Astrocyte (in vitro differentiated cells and primary cell): ENCODE measurements around the gene RMRP. TPM values are rescaled to one million over a fixed set of nuclear protein-coding genes. Genes with fewer than 3 reads are reported as not detected.

Source experiments
- DNase-seq: peaks from one replicate; pipeline ENCODE4 v3.0.0-alpha.2; 2010; ENCODE audit warnings: low read depth
- FAIRE-seq: peaks from 2 replicates; lab custom pipeline; 2011; peaks lifted over from hg19 to GRCh38; lab: Jason Lieb, UNC
- H2AFZ ChIP-seq: 2 replicates; pipeline ENCODE4 v1.6.0; 2012; ENCODE audit warnings: low read depth, low read length, inconsistent platforms
- H3K27ac ChIP-seq: 2 replicates; pipeline ENCODE4 v1.5.1; 2011; ENCODE audit warnings: low read depth, low read length, inconsistent platforms
- H3K27me3 ChIP-seq: 2 replicates; pipeline ENCODE4 v1.6.0; 2011; ENCODE audit warnings: low read length, inconsistent platforms; ENCODE audit not compliant: insufficient read depth
- H3K36me3 ChIP-seq: 2 replicates; pipeline ENCODE4 v1.5.1; 2011; ENCODE audit warnings: low read length, inconsistent platforms; ENCODE audit not compliant: insufficient read depth
- H3K4me1 ChIP-seq: 2 replicates; pipeline ENCODE4 v1.5.1; 2011; ENCODE audit warnings: low read length, inconsistent platforms; ENCODE audit not compliant: insufficient read depth
- H3K4me2 ChIP-seq: 2 replicates; pipeline ENCODE4 v1.6.0; 2012; ENCODE audit warnings: low read length, inconsistent platforms
- H3K4me3 ChIP-seq: 2 replicates; pipeline ENCODE4 v1.5.1; 2011; ENCODE audit warnings: low read depth, mild to moderate bottlenecking, low read length, inconsistent platforms; ENCODE audit not compliant: insufficient read depth
- H3K79me2 ChIP-seq: 2 replicates; pipeline ENCODE4 v1.6.0; 2012; ENCODE audit warnings: mild to moderate bottlenecking, low read length, inconsistent platforms; ENCODE audit not compliant: insufficient read depth
- H3K9ac ChIP-seq: 2 replicates; pipeline ENCODE4 v1.6.0; 2012; ENCODE audit warnings: mild to moderate bottlenecking, low read length, inconsistent platforms
- H3K9me3 ChIP-seq: 2 replicates; pipeline ENCODE4 v1.5.1; 2012; ENCODE audit warnings: low read depth, mild to moderate bottlenecking, low read length, inconsistent platforms; ENCODE audit not compliant: insufficient read depth
- H4K20me1 ChIP-seq: 2 replicates; pipeline ENCODE4 v1.6.0; 2012; ENCODE audit warnings: low read length, inconsistent platforms; ENCODE audit not compliant: insufficient read depth
- H3K27ac Mint-ChIP-seq: one replicate; pipeline ENCODE4 v1.8.0; 2021; ENCODE audit warnings: mild to moderate bottlenecking, mixed read lengths; ENCODE audit not compliant: unreplicated experiment
- H3K27me3 Mint-ChIP-seq: one replicate; pipeline ENCODE4 v1.8.0; 2021; ENCODE audit warnings: low read depth, mixed read lengths; ENCODE audit not compliant: unreplicated experiment
- H3K36me3 Mint-ChIP-seq: one replicate; pipeline ENCODE4 v1.8.0; 2021; ENCODE audit warnings: low read depth, mixed read lengths; ENCODE audit not compliant: unreplicated experiment
- H3K4me1 Mint-ChIP-seq: one replicate; pipeline ENCODE4 v1.8.0; 2021; ENCODE audit warnings: low read depth, mixed read lengths; ENCODE audit not compliant: unreplicated experiment
- H3K4me3 Mint-ChIP-seq: one replicate; pipeline ENCODE4 v1.8.0; 2021; ENCODE audit warnings: mild to moderate bottlenecking, moderate library complexity, mixed read lengths; ENCODE audit not compliant: unreplicated experiment
- H3K9me3 Mint-ChIP-seq: one replicate; pipeline ENCODE4 v1.8.0; 2021; ENCODE audit warnings: mild to moderate bottlenecking, mixed read lengths; ENCODE audit not compliant: unreplicated experiment
- EZH2 ChIP-seq: IDR thresholded peaks from 2 replicates; pipeline ENCODE4 v1.6.1; 2012; ENCODE audit warnings: mild to moderate bottlenecking, low read length, inconsistent platforms; ENCODE audit not compliant: insufficient read depth
- total RNA-seq: library from RNA; stranded (reverse); gene quantifications from 2 replicates; pipeline ENCODE4 v1.2.1, GENCODE V29; 2021
- TF ChIP-seq, protein P1 (sequence below): IDR thresholded peaks from 2 replicates; pipeline ENCODE4 v1.5.1; 2011; ENCODE audit warnings: low read depth, mild to moderate bottlenecking, inconsistent platforms, low read length, moderate library complexity; ENCODE audit not compliant: insufficient read depth

Gene RMRP
- total RNA-seq, 1 donor from 2014 or later, result 13,402 TPM

DNA sequence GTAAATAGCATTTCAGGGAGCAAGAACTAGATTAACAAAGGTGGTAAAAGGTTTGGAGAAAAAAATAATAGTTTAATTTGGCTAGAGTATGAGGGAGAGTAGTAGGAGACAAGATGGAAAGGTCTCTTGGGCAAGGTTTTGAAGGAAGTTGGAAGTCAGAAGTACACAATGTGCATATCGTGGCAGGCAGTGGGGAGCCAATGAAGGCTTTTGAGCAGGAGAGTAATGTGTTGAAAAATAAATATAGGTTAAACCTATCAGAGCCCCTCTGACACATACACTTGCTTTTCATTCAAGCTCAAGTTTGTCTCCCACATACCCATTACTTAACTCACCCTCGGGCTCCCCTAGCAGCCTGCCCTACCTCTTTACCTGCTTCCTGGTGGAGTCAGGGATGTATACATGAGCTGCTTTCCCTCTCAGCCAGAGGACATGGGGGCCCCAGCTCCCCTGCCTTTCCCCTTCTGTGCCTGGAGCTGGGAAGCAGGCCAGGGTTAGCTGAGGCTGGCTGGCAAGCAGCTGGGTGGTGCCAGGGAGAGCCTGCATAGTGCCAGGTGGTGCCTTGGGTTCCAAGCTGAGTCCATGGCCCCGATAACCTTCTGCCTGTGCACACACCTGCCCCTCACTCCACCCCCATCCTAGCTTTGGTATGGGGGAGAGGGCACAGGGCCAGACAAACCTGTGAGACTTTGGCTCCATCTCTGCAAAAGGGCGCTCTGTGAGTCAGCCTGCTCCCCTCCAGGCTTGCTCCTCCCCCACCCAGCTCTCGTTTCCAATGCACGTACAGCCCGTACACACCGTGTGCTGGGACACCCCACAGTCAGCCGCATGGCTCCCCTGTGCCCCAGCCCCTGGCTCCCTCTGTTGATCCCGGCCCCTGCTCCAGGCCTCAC lies 15.6 kb upstream of the RMRP start, which contains the start of gene CA9:
CA9 (plus strand) TSS at position 797 of the 893 bp plus-strand sequence; CDS start at position 829, 32 bp downstream.
- no peaks in the 10 kb centered on the region for H3K9me3 Mint-ChIP-seq
- Histone ChIP-seq H3K4me2 (no peak within 1 kb of the TSS), H3K79me2 (no peaks in the 10 kb centered on the region), H3K4me3 (no peak within 1 kb of the TSS), H3K9ac (no peak within 1 kb of the TSS), H3K4me1 (peaks cover 22% of the 10 kb centered on the region), H2AFZ (no peak within 1 kb of the TSS), H3K27ac (no peak within 1 kb of the TSS), H3K27me3 (peaks cover 11% of the 10 kb centered on the region), H3K36me3 (no peaks in the 10 kb centered on the region), H4K20me1 (no peaks in the 10 kb centered on the region), H3K9me3 (no peaks in the 10 kb centered on the region)
- DNase-seq (no peak), FAIRE-seq (no peak)
- peak within 1 kb of the TSS; percentile 20 for H3K4me3 Mint-ChIP-seq
- no peaks in the 10 kb centered on the region for H3K36me3 Mint-ChIP-seq
- H3K4me1 Mint-ChIP-seq, result peaks cover 6% of the 10 kb centered on the region
- H3K27ac Mint-ChIP-seq, result no peak within 1 kb of the TSS
- TF ChIP-seq, protein P1, sequence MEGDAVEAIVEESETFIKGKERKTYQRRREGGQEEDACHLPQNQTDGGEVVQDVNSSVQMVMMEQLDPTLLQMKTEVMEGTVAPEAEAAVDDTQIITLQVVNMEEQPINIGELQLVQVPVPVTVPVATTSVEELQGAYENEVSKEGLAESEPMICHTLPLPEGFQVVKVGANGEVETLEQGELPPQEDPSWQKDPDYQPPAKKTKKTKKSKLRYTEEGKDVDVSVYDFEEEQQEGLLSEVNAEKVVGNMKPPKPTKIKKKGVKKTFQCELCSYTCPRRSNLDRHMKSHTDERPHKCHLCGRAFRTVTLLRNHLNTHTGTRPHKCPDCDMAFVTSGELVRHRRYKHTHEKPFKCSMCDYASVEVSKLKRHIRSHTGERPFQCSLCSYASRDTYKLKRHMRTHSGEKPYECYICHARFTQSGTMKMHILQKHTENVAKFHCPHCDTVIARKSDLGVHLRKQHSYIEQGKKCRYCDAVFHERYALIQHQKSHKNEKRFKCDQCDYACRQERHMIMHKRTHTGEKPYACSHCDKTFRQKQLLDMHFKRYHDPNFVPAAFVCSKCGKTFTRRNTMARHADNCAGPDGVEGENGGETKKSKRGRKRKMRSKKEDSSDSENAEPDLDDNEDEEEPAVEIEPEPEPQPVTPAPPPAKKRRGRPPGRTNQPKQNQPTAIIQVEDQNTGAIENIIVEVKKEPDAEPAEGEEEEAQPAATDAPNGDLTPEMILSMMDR, result no peak
- no peak for TF ChIP-seq EZH2
- H3K27me3 Mint-ChIP-seq, result peaks cover 20% of the 10 kb centered on the region

DNA sequence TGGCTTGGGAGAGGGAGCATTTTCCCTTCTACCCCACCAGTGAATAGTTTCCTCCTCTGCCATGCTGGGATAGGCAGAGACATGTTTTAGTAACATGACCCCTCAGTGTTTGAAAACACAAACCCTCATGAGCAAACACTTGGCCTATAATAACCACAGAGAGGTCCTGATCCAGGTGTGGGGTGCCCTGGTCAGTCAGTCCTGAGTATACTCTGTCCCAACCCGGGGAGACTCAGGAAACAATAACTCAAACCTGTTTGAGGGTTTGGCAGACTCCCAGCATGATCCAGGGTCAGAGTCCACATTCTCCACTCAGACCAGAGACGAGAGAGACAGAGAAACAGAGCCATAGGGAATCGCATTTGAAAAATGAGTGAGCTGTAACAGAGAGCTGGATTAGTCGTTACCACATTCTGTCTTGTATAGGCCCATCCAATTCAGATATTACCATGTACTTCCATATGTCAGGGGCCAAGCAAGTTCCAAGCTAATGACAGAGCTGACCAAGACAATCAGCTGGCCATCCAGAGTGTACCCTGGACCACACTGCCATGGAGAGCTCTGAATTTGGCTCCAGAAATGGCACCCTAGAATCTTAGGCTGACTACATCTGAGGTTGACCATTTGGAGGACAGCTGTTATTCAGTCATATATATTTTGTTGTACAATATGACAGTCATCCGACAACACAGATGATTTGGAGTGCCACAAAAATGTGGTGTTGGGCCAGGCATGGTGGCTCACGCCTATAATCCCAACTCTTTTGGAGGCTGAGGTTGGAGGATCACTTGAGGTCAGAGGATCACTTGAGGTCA lies 11.7 kb upstream of the RMRP start:
- Histone ChIP-seq H3K4me1 (peaks cover 20% of the 10 kb centered on the region), H3K9ac (no peak overlapping the region), H3K4me2 (no peak overlapping the region), H4K20me1 (no peaks in the 10 kb centered on the region), H3K27me3 (peaks cover 11% of the 10 kb centered on the region), H2AFZ (no peak overlapping the region), H3K36me3 (no peaks in the 10 kb centered on the region), H3K9me3 (no peaks in the 10 kb centered on the region), H3K27ac (no peak overlapping the region), H3K4me3 (no peak overlapping the region), H3K79me2 (no peaks in the 10 kb centered on the region)
- Mint-ChIP-seq H3K4me1 (peaks cover 7% of the 10 kb centered on the region), H3K4me3 (no peak overlapping the region), H3K27ac (peak overlapping the region; percentile 49), H3K36me3 (no peaks in the 10 kb centered on the region), H3K27me3 (peaks cover 14% of the 10 kb centered on the region), H3K9me3 (no peaks in the 10 kb centered on the region)
- TF ChIP-seq, protein P1, result no peak
- TF ChIP-seq EZH2, result no peak
- peak; percentile 40 for DNase-seq
- no peak for FAIRE-seq
